HEK293 (cell line): Measurements from ENCODE around the gene TUBD1.

Experiments
- CTCF ChIA-PET: fragments of 350-600 bp; formaldehyde crosslinking; extraction: SDS; loops from one replicate; lab custom pipeline; 2021; ENCODE audit warnings: antibody characterized with exemption; lab: Yijun Ruan, JAX
- POLR2A ChIA-PET: fragments of 300-600 bp; formaldehyde crosslinking; extraction: SDS; loops from one replicate; lab custom pipeline; 2020; ENCODE audit warnings: antibody characterized with exemption, inconsistent platforms; lab: Yijun Ruan, JAX
- H3K27ac ChIP-seq: fragments of 200-500 bp; sonication (Bioruptor generic); 2 replicates; pipeline ENCODE4 v1.5.1; 2014; ENCODE audit warnings: low read depth, low read length, control low read depth, inconsistent platforms; ENCODE audit errors: extremely low read depth
- H3K36me3 ChIP-seq, 2 experiments: fragments of 200-500 bp in 1 of 2; sonication (Bioruptor generic) in 1 of 2; 1 replicate in 1 of 2; 2 replicates in 1 of 2; pipeline ENCODE4 v1.5.1; 2014 to 2017; ENCODE audit warnings: inconsistent platforms in 2 of 2, low read length in 2 of 2; ENCODE audit not compliant: control insufficient read depth in 2 of 2, insufficient read depth in 1 of 2
- H3K4me1 ChIP-seq: fragments of 200-500 bp; sonication (Bioruptor generic); 2 replicates; pipeline ENCODE4 v1.5.1; 2014; ENCODE audit warnings: mild to moderate bottlenecking, low read length, inconsistent platforms; ENCODE audit not compliant: control insufficient read depth, insufficient read depth
- H3K4me3 ChIP-seq: 2 replicates; pipeline ENCODE4 v1.5.1; 2011; ENCODE audit warnings: low read depth, mild to moderate bottlenecking, control low read depth, low read length, moderate library complexity
- H3K9me3 ChIP-seq: fragments of 200-500 bp; sonication (Bioruptor generic); 2 replicates; pipeline ENCODE4 v1.5.1; 2014; ENCODE audit warnings: low read depth, low read length, inconsistent platforms; ENCODE audit not compliant: control insufficient read depth, insufficient read depth
- GFI1B ChIP-seq: fragments of 450-650 bp; formaldehyde crosslinking; IDR thresholded peaks from 2 replicates; pipeline ENCODE4 v1.5.1; 2016; ENCODE audit warnings: missing biosample characterization, missing genetic modification characterization
- HOXC10 ChIP-seq: sonication (generic); formaldehyde crosslinking; IDR thresholded peaks from 2 replicates; pipeline ENCODE4 v1.8.1; 2023; ENCODE audit warnings: mild to moderate bottlenecking, missing genetic modification reagents
- IKZF3 ChIP-seq: fragments of 450-650 bp; IDR thresholded peaks from 2 replicates; pipeline ENCODE4 v1.5.0; 2018; ENCODE audit warnings: missing biosample characterization, mild to moderate bottlenecking, missing genetic modification characterization, moderate library complexity
- RBAK ChIP-seq: fragments of 450-650 bp; formaldehyde crosslinking; IDR thresholded peaks from 2 replicates; pipeline ENCODE4 v1.5.1; 2016; ENCODE audit warnings: missing biosample characterization, missing genetic modification characterization
- ZNF169 ChIP-seq: fragments of 450-650 bp; formaldehyde crosslinking; IDR thresholded peaks from 2 replicates; pipeline ENCODE4 v1.5.1; 2016; ENCODE audit warnings: missing biosample characterization, missing genetic modification characterization
- ZNF202 ChIP-seq: fragments of 450-650 bp; formaldehyde crosslinking; IDR thresholded peaks from 2 replicates; pipeline ENCODE4 v1.5.1; 2016; ENCODE audit warnings: missing biosample characterization, missing genetic modification characterization, borderline replicate concordance
- ZNF280C ChIP-seq: fragments of 450-650 bp; formaldehyde crosslinking; IDR thresholded peaks from 2 replicates; pipeline ENCODE4 v1.5.1; 2016; ENCODE audit warnings: missing biosample characterization, missing genetic modification characterization
- ZNF354C ChIP-seq: fragments of 450-650 bp; formaldehyde crosslinking; IDR thresholded peaks from 2 replicates; pipeline ENCODE4 v1.5.1; 2016; ENCODE audit warnings: missing biosample characterization, missing genetic modification characterization, low read depth, borderline replicate concordance
- ZNF404 ChIP-seq: fragments of 450-650 bp; formaldehyde crosslinking; IDR thresholded peaks from 2 replicates; pipeline ENCODE4 v1.5.1; 2017; ENCODE audit warnings: missing biosample characterization, missing genetic modification characterization
- ZNF513 ChIP-seq: fragments of 450-650 bp; IDR thresholded peaks from 2 replicates; pipeline ENCODE4 v1.5.1; 2018; ENCODE audit warnings: missing biosample characterization, missing genetic modification characterization
- ZNF530 ChIP-seq: fragments of 450-650 bp; formaldehyde crosslinking; IDR thresholded peaks from 2 replicates; pipeline ENCODE4 v1.5.1; 2016; ENCODE audit warnings: low read depth, missing biosample characterization, missing genetic modification characterization
- ZNF555 ChIP-seq: fragments of 450-650 bp; formaldehyde crosslinking; conservative IDR thresholded peaks from 2 replicates; pipeline ENCODE4 v1.5.1; 2017; ENCODE audit warnings: missing biosample characterization, mild to moderate bottlenecking, missing genetic modification characterization, inconsistent platforms
- ZNF600 ChIP-seq: fragments of 450-650 bp; formaldehyde crosslinking; IDR thresholded peaks from 2 replicates; pipeline ENCODE4 v1.5.1; 2016; ENCODE audit warnings: missing biosample characterization, missing genetic modification characterization
- ZNF658 ChIP-seq: fragments of 450-650 bp; formaldehyde crosslinking; IDR thresholded peaks from 2 replicates; pipeline ENCODE4; 2016; ENCODE audit warnings: missing biosample characterization, missing genetic modification characterization
- TF ChIP-seq, protein P1 (sequence below): fragments of 450-650 bp; formaldehyde crosslinking; IDR thresholded peaks from 2 replicates; pipeline ENCODE4 v1.5.1; 2016; ENCODE audit warnings: missing biosample characterization, missing genetic modification characterization, borderline replicate concordance

Gene TUBD1

DNA sequence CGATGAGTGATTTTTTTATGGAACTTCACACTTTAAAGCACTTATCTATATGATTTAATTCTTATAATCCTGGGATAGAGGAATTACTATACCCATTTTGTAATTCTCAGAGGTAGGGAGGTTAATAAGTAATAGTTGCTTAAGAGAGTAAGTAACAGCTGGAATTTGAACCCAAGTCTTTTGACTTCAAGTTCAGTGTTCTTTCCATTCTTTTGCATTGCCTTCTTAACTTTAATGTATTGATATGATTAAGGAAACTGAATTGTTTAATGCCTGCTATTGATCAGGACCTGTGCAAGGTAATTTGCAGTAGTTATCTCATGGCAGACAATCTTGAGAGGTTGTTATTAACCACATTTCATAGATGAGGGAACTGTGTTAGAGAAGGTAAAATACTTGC is 78.5 kb downstream of the TUBD1 start (continued):
- no peak for TF ChIP-seq ZNF280C
- TF ChIP-seq, protein P1, sequence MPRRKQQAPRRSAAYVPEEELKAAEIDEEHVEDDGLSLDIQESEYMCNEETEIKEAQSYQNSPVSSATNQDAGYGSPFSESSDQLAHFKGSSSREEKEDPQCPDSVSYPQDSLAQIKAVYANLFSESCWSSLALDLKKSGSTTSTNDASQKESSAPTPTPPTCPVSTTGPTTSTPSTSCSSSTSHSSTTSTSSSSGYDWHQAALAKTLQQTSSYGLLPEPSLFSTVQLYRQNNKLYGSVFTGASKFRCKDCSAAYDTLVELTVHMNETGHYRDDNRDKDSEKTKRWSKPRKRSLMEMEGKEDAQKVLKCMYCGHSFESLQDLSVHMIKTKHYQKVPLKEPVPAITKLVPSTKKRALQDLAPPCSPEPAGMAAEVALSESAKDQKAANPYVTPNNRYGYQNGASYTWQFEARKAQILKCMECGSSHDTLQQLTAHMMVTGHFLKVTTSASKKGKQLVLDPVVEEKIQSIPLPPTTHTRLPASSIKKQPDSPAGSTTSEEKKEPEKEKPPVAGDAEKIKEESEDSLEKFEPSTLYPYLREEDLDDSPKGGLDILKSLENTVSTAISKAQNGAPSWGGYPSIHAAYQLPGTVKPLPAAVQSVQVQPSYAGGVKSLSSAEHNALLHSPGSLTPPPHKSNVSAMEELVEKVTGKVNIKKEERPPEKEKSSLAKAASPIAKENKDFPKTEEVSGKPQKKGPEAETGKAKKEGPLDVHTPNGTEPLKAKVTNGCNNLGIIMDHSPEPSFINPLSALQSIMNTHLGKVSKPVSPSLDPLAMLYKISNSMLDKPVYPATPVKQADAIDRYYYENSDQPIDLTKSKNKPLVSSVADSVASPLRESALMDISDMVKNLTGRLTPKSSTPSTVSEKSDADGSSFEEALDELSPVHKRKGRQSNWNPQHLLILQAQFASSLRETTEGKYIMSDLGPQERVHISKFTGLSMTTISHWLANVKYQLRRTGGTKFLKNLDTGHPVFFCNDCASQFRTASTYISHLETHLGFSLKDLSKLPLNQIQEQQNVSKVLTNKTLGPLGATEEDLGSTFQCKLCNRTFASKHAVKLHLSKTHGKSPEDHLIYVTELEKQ (tag by site-specific recombination): no peak
- no peak for TF ChIP-seq HOXC10
- TF ChIP-seq ZNF169 (tag by site-specific recombination): no peak
- TF ChIP-seq ZNF600: no peak

- ChIA-PET CTCF (interaction anchor here (0.6 to 0.7 kb wide), 4 partner anchors 14 to 251 kb away, joined by 3 to 5 read pairs (median 4); no protein-coding TSS in a partner anchor), POLR2A (no interaction called here)
- TF ChIP-seq ZNF404 (tag by site-specific recombination) (no peak), ZNF530 (tag by site-specific recombination) (no peak), RBAK (tag by site-specific recombination) (no peak), ZNF513 (tag by site-specific recombination) (no peak), ZNF555 (tag by site-specific recombination) (no peak), GFI1B (tag by site-specific recombination) (no peak)
- Histone ChIP-seq H3K36me3 (peaks cover 21 to 26% of the 10 kb centered on the region in 2 experiments; a peak in 2 of 3 replicates), H3K9me3 (no peaks in the 10 kb centered on the region), H3K4me3 (no peak overlapping the region), H3K4me1 (no peaks in the 10 kb centered on the region), H3K27ac (no peak overlapping the region)
Observed at GRCh38 chr17:59812139-59812538, 80.6 kb downstream of the TUBD1 start.

DNA sequence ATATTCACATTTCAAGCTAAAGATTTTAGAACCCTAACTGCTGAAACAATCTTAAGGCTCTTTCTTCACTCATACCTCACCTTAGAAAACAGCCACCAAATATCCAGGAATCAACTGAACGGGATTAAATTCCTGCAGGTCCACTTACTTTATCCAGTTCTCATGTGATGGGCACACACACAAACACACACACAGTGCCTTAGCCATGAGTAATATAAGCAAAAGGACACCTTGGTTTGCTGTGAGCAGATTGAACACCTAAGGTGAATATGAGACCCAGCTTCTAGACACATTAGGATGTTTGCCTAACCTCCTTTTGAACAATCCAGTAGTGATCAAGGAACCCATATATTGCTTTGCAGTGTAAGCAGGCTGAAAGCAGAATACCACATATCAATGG is 81.5 kb downstream of the TUBD1 start:
- ChIA-PET CTCF (interaction anchor here (0.7 kb wide), 1 partner anchor 16 kb away, joined by 3 read pairs; no protein-coding TSS in a partner anchor), POLR2A (no interaction called here)
- no peak for TF ChIP-seq ZNF658 (tag by site-specific recombination)
- TF ChIP-seq IKZF3 (tag by site-specific recombination): no peak
- TF ChIP-seq ZNF202 (tag by site-specific recombination): no peak
- no peak for TF ChIP-seq ZNF354C (tag by site-specific recombination)
- no peaks in the 10 kb centered on the region for H3K4me1 ChIP-seq
- no peak overlapping the region for H3K27ac ChIP-seq
- H3K4me3 ChIP-seq: no peak overlapping the region
- no peaks in the 10 kb centered on the region for H3K9me3 ChIP-seq
- H3K36me3 ChIP-seq: peaks cover 21 to 26% of the 10 kb centered on the region in 2 experiments; a peak in 2 of 3 replicates
